ENCODE measurements around the gene PCDHGB6. TPM values are rescaled to one million over a fixed set of nuclear protein-coding genes. Genes with fewer than 3 reads are reported as not detected.

The PCDHGB6 gene
- total RNA-seq, 3 donors from 2014 or later, result 8.8 to 12.8 (median 10.8) TPM

DNA sequence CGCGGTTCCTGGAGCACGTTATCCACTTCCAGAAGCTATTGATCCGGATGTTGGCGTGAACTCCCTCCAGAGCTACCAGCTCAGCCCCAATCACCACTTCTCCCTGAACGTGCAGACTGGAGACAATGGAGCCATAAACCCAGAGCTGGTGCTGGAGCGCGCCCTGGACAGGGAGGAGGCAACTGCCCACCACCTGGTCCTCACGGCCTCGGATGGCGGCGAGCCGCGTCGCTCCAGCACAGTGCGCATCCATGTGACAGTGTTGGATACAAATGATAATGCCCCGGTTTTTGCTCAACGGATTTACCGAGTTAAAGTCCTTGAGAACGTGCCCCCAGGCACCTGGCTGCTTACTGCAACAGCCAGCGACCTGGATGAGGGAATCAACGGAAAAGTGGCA, 4.4 kb upstream of the PCDHGB6 start:
- intact Hi-C loops (cut with DNase I; ENCODE audit: low total_unique reads), result loop anchor here (5.0 kb wide), 1 partner anchor 124 kb away; no protein-coding TSS in a partner anchor
- Histone ChIP-seq H3K27me3 (no peaks in the 10 kb centered on the region), H3K4me1 (no peaks in the 10 kb centered on the region), H3K27ac (no peak overlapping the region), H3K36me3 (no peaks in the 10 kb centered on the region), H3K4me3 (peak overlapping the region; percentile 27 to 57 (median 35)), H3K9me3 (peaks cover 79 to 100% of the 10 kb centered on the region in 2 donors)
- TF ChIP-seq POLR2A (IDR thresholded peaks at IDR 0.05) (no peak), POLR2AphosphoS5 (IDR thresholded peaks at IDR 0.05) (no peak)
- TF ChIP-seq, protein P1, sequence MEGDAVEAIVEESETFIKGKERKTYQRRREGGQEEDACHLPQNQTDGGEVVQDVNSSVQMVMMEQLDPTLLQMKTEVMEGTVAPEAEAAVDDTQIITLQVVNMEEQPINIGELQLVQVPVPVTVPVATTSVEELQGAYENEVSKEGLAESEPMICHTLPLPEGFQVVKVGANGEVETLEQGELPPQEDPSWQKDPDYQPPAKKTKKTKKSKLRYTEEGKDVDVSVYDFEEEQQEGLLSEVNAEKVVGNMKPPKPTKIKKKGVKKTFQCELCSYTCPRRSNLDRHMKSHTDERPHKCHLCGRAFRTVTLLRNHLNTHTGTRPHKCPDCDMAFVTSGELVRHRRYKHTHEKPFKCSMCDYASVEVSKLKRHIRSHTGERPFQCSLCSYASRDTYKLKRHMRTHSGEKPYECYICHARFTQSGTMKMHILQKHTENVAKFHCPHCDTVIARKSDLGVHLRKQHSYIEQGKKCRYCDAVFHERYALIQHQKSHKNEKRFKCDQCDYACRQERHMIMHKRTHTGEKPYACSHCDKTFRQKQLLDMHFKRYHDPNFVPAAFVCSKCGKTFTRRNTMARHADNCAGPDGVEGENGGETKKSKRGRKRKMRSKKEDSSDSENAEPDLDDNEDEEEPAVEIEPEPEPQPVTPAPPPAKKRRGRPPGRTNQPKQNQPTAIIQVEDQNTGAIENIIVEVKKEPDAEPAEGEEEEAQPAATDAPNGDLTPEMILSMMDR (IDR thresholded peaks at IDR 0.05), result no peak
- DNase-seq (ENCODE audit: low spot score in 2 of 2), result no peak

DNA sequence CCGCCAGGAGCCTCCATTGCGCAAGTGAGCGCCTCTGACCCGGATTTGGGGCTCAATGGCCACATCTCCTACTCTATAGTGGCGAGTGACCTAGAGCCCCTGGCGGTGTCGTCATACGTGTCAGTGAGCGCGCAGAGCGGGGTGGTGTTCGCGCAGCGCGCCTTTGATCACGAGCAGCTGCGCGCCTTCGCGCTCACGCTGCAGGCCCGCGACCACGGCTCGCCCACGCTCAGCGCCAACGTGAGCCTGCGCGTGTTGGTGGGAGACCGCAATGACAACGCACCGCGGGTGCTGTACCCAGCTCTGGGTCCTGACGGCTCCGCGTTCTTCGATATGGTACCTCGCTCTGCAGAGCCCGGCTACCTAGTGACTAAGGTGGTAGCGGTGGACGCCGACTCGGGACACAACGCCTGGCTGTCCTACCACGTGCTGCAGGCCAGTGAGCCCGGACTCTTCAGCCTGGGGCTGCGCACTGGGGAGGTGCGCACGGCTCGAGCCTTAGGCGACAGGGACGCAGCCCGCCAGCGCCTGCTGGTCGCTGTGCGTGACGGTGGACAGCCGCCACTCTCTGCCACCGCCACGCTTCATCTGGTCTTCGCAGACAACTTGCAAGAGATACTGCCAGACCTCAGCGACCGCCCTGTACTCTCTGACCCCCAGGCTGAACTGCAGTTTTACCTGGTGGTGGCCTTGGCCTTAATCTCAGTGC, 1.9 kb downstream of the PCDHGB6 start:
- peaks cover 79 to 100% of the 10 kb centered on the region in 2 donors for H3K9me3 ChIP-seq
- no peaks in the 10 kb centered on the region for H3K36me3 ChIP-seq
- H3K27me3 ChIP-seq, result no peaks in the 10 kb centered on the region
- H3K4me1 ChIP-seq, result no peaks in the 10 kb centered on the region
- no peak for DNase-seq (ENCODE audit: low spot score in 2 of 2)
- intact Hi-C loops (cut with DNase I; ENCODE audit: low total_unique reads), result loop anchor here (1.0 kb wide), 1 partner anchor 9 kb away; no protein-coding TSS in a partner anchor
- H3K27ac ChIP-seq, result no peak overlapping the region
- H3K4me3 ChIP-seq, result peak overlapping the region in 1 of 3 donors; percentile 3
- TF ChIP-seq, protein P1 (IDR thresholded peaks at IDR 0.05), result no peak
- no peak for TF ChIP-seq POLR2AphosphoS5 (IDR thresholded peaks at IDR 0.05)

DNA sequence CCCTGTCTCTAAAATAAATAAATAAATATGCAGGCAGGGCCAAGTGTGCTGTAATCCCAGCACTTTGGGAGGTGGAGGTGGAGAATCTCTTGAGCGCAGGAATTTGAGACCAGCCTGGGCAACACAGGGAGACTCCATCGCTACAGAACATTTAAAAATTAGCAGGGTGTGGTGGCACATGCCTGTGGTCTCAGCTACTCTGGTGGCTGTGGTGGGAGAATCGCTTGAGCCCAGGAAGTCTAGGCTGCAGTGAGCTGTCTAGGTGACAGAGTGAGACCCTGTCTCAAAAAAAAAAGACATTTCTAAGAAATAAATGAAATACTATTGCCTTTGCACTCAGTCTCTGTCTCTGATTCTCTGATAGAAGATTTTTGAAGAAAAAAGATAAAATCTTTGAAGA, 3.8 kb downstream of the PCDHGB6 start:
- no peaks in the 10 kb centered on the region for H3K4me1 ChIP-seq
- H3K9me3 ChIP-seq, result peaks cover 72 to 99% of the 10 kb centered on the region in 2 donors
- H3K27ac ChIP-seq, result no peak overlapping the region
- intact Hi-C loops (cut with DNase I; ENCODE audit: low total_unique reads), result no loop called here
- DNase-seq (ENCODE audit: low spot score in 2 of 2), result no peak
- no peaks in the 10 kb centered on the region for H3K27me3 ChIP-seq
- TF ChIP-seq, protein P1 (IDR thresholded peaks at IDR 0.05), result no peak
- TF ChIP-seq POLR2A (IDR thresholded peaks at IDR 0.05), result no peak
- no peak for TF ChIP-seq POLR2AphosphoS5 (IDR thresholded peaks at IDR 0.05)
- H3K36me3 ChIP-seq, result no peaks in the 10 kb centered on the region
- H3K4me3 ChIP-seq, result peak overlapping the region in 1 of 3 donors; percentile 18

DNA sequence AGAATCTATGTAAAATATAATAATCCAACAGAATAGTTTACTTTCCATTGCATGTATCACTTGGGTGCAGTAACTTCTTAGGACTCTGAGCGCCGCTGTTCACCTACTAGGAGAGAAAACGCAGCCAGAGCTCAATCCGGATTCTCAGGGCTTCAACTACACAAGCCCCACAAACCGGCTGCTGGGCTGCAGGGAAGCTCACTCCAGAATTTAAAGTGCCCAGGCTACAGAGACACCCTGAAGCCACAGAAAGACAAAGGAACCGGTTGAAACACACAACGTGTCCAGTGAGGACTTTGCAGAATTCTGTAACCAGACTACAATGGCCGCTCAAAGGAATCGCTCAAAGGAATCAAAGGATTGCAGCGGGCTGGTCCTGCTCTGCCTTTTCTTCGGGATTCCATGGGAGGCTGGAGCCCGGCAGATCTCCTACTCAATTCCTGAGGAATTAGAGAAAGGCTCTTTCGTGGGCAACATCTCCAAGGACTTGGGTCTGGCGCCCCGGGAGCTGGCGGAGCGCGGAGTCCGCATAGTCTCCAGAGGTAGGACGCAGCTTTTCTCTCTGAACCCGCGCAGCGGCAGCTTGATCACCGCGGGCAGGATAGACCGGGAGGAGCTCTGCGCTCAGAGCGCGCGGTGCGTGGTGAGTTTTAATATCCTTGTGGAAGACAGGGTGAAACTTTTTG, 5.2 kb downstream of the PCDHGB6 start, which contains the start of gene PCDHGA10:
Gene PCDHGA10, plus strand, starts transcription at position 134 of the 686 bp plus-strand sequence. Its CDS starts 189 bp downstream, at position 323.
- TF ChIP-seq POLR2A (IDR thresholded peaks at IDR 0.05) (no peak), POLR2AphosphoS5 (IDR thresholded peaks at IDR 0.05) (no peak)
- TF ChIP-seq, protein P1 (IDR thresholded peaks at IDR 0.05), result peak in 1 of 3 donors; percentile 19
- no peak within 1 kb of the TSS for H3K27ac ChIP-seq
- peaks cover 73 to 99% of the 10 kb centered on the region in 2 donors for H3K9me3 ChIP-seq
- intact Hi-C loops (cut with DNase I; ENCODE audit: low total_unique reads), result no loop called here
- no peaks in the 10 kb centered on the region for H3K4me1 ChIP-seq
- H3K36me3 ChIP-seq, result no peaks in the 10 kb centered on the region
- peak within 1 kb of the TSS; percentile 29 to 59 (median 30) for H3K4me3 ChIP-seq
- no peaks in the 10 kb centered on the region for H3K27me3 ChIP-seq
- no peak for DNase-seq (ENCODE audit: low spot score in 2 of 2)
